LNCaP clone FGC (cell line): ENCODE data around the gene DIPK1A.

Experiments
- DNase-seq: peaks from one replicate; pipeline ENCODE4 v3.0.0-alpha.2; 2011; ENCODE audit warnings: low read depth
- H3K4me3 ChIP-seq: 2 replicates; pipeline ENCODE4 v1.5.1; 2011; ENCODE audit warnings: mild to moderate bottlenecking, low read depth, low read length, control low read depth
- CTCF ChIP-seq: IDR thresholded peaks from 2 replicates; pipeline ENCODE4 v1.5.1; 2012; ENCODE audit warnings: mild to moderate bottlenecking; ENCODE audit not compliant: control insufficient read depth, insufficient read depth; ENCODE audit errors: extremely low read depth

Gene DIPK1A

GRCh38 chr1:92877081-92877711, 84.1 kb downstream of the DIPK1A start:
- DNase-seq = no peak
- no peak for TF ChIP-seq CTCF
- peak overlapping the region; percentile 34 for H3K4me3 ChIP-seq

GRCh38 chr1:92876351-92876750, 84.9 kb downstream of the DIPK1A start:
- no peak for TF ChIP-seq CTCF
- no peak overlapping the region for H3K4me3 ChIP-seq
- DNase-seq = no peak

- no peak overlapping the region for H3K4me3 ChIP-seq
- DNase-seq = peak; percentile 93
- no peak for TF ChIP-seq CTCF
Observed at GRCh38 chr1:92874987-92875386, 86.3 kb downstream of the DIPK1A start.

GRCh38 chr1:92872719-92873118, 88.5 kb downstream of the DIPK1A start:
- H3K4me3 ChIP-seq = no peak overlapping the region
- DNase-seq = no peak
- no peak for TF ChIP-seq CTCF

GRCh38 chr1:92870591-92870990, 90.7 kb downstream of the DIPK1A start:
- H3K4me3 ChIP-seq = no peak overlapping the region
- no peak for DNase-seq
- no peak for TF ChIP-seq CTCF

GRCh38 chr1:92864131-92864530, 97.1 kb downstream of the DIPK1A start:
- no peak for TF ChIP-seq CTCF
- DNase-seq = no peak
- H3K4me3 ChIP-seq = no peak overlapping the region

- no peak for TF ChIP-seq CTCF
- no peak overlapping the region for H3K4me3 ChIP-seq
- no peak for DNase-seq
Observed at GRCh38 chr1:92862605-92863004, 98.7 kb downstream of the DIPK1A start.
